Fibroblast of lung (primary cell): ENCODE results near the gene SYT14. TPM values are rescaled to one million over a fixed set of nuclear protein-coding genes. Genes with fewer than 3 reads are reported as not detected.

Experiments used
- DNase-seq, 2 donors: peaks; one replicate each; pipeline versions ENCODE4 v3.0.0 to v3.0.0-alpha.2; 2010; ENCODE audit warnings: low read depth in 2 of 2
- H2AFZ ChIP-seq: 2 replicates; pipeline ENCODE4 v1.5.1; 2012; ENCODE audit warnings: low read length, control low read depth, inconsistent platforms
- H3K27ac ChIP-seq: 2 replicates; pipeline ENCODE4 v1.5.1; 2011; ENCODE audit warnings: low read length, control low read depth; ENCODE audit not compliant: insufficient read depth
- H3K27me3 ChIP-seq: 2 replicates; pipeline ENCODE4 v1.5.1; 2011; ENCODE audit warnings: mild to moderate bottlenecking, low read length; ENCODE audit not compliant: control insufficient read depth, insufficient read depth
- H3K36me3 ChIP-seq: 2 replicates; pipeline ENCODE4 v1.5.1; 2011; ENCODE audit warnings: low read length; ENCODE audit not compliant: control insufficient read depth, insufficient read depth
- H3K4me1 ChIP-seq: 2 replicates; pipeline ENCODE4 v1.5.1; 2011; ENCODE audit warnings: low read length; ENCODE audit not compliant: control insufficient read depth, insufficient read depth; ENCODE audit errors: extremely low read depth
- H3K4me2 ChIP-seq: 2 replicates; pipeline ENCODE4 v1.5.1; 2011; ENCODE audit warnings: low read length, control low read depth; ENCODE audit not compliant: insufficient read depth; ENCODE audit errors: extremely low read depth
- H3K4me3 ChIP-seq, 4 experiments: fragments of 200-600 bp in 1 of 4; sonication (generic) in 1 of 4; replicated peaks in 1 of 4; 2 replicates each; pipeline ENCODE4 v1.5.1; 2011 to 2016; ENCODE audit warnings: low read length in 4 of 4, low read depth in 3 of 4, mild to moderate bottlenecking in 3 of 4, control low read depth in 2 of 4, inconsistent platforms in 1 of 4, mixed read lengths in 1 of 4; ENCODE audit not compliant: insufficient read depth in 1 of 4; ENCODE audit errors: control extremely low read depth in 1 of 4
- H3K79me2 ChIP-seq: 2 replicates; pipeline ENCODE4 v1.5.1; 2012; ENCODE audit warnings: mild to moderate bottlenecking, low read length, inconsistent platforms; ENCODE audit not compliant: control insufficient read depth, insufficient read depth
- H3K9ac ChIP-seq: 2 replicates; pipeline ENCODE4 v1.5.1; 2011; ENCODE audit warnings: mild to moderate bottlenecking, low read length, control low read depth; ENCODE audit not compliant: insufficient read depth
- H3K9me3 ChIP-seq: 2 replicates; pipeline ENCODE4 v1.5.1; 2012; ENCODE audit warnings: low read depth, low read length; ENCODE audit not compliant: control insufficient read depth, insufficient read depth
- H4K20me1 ChIP-seq: 2 replicates; pipeline ENCODE4 v1.5.1; 2011; ENCODE audit warnings: low read length; ENCODE audit not compliant: control insufficient read depth, insufficient read depth; ENCODE audit errors: extremely low read depth
- CTCF ChIP-seq, 2 donors: IDR thresholded peaks in 1 of 2; conservative IDR thresholded peaks in 1 of 2; 1 replicate in 1 of 2; 2 replicates in 1 of 2; pipeline ENCODE4 v1.5.1; 2011 to 2012; ENCODE audit warnings: low read length in 2 of 2, control low read depth in 1 of 2, inconsistent platforms in 1 of 2, low read depth in 1 of 2, mild to moderate bottlenecking in 1 of 2
- EZH2 ChIP-seq: IDR thresholded peaks from 2 replicates; pipeline ENCODE4 v1.5.1; 2012; ENCODE audit warnings: low read length, control low read depth, mild to moderate bottlenecking; ENCODE audit errors: missing control alignments
- polyA plus RNA-seq, 2 donors: library from polyadenylated mRNA; depleted of rRNA in 1 of 2; stranded (reverse) in 1 of 2; unstranded in 1 of 2; fragments of >200 nt; gene quantifications; 2 replicates each; pipeline ENCODE4 v1.2.1, GENCODE V29; 2011 to 2012; ENCODE audit warnings: missing spikeins in 1 of 2
- total RNA-seq: library from RNA; depleted of rRNA; stranded (reverse); fragments of >200 nt; gene quantifications from 2 replicates; pipeline ENCODE4 v1.2.1, GENCODE V29; 2014

Gene SYT14
- total and polyA plus RNA-seq, 2 donors (not counting 1 experiment from before 2014, with no cell fraction given), result 0.84 to 0.99 TPM

- H3K9me3 ChIP-seq, result no peaks in the 10 kb centered on the region
- no peak overlapping the region for H3K9ac ChIP-seq
- DNase-seq, result no peak
- H3K36me3 ChIP-seq, result no peaks in the 10 kb centered on the region
- no peaks in the 10 kb centered on the region for H4K20me1 ChIP-seq
- H3K4me2 ChIP-seq, result no peak overlapping the region
- no peaks in the 10 kb centered on the region for H3K4me1 ChIP-seq
- TF ChIP-seq CTCF (conservative IDR thresholded peaks at IDR 0.05 in 1 of 2, IDR thresholded peaks at IDR 0.05 in 1 of 2; ENCODE audit: low read depth in 1 of 2, low read length in 2 of 2), result no peak
- TF ChIP-seq EZH2, result no peak
- no peak overlapping the region for H2AFZ ChIP-seq
- no peaks in the 10 kb centered on the region for H3K79me2 ChIP-seq
- H3K27ac ChIP-seq, result no peak overlapping the region
- no peak overlapping the region for H3K4me3 ChIP-seq
- no peaks in the 10 kb centered on the region for H3K27me3 ChIP-seq
Measured at GRCh38 chr1:210129759-210130158, 191.7 kb downstream of the SYT14 start.

- peak; percentile 27 to 55 for DNase-seq
- Histone ChIP-seq H3K4me2 (no peak overlapping the region), H3K4me1 (no peaks in the 10 kb centered on the region), H3K27me3 (no peaks in the 10 kb centered on the region), H3K9ac (no peak overlapping the region), H2AFZ (no peak overlapping the region), H4K20me1 (no peaks in the 10 kb centered on the region), H3K27ac (no peak overlapping the region), H3K36me3 (no peaks in the 10 kb centered on the region), H3K9me3 (no peaks in the 10 kb centered on the region), H3K4me3 (no peak overlapping the region), H3K79me2 (no peaks in the 10 kb centered on the region)
- TF ChIP-seq EZH2, result no peak
- no peak for TF ChIP-seq CTCF (conservative IDR thresholded peaks at IDR 0.05 in 1 of 2, IDR thresholded peaks at IDR 0.05 in 1 of 2; ENCODE audit: low read depth in 1 of 2, low read length in 2 of 2)
Measured at GRCh38 chr1:210132582-210132981, 194.6 kb downstream of the SYT14 start.

- DNase-seq, result peak; percentile 63 to 79
Measured at GRCh38 chr1:210143465-210144062, 205.5 kb downstream of the SYT14 start.

More at GRCh38 chr1:210143465-210144062, 205.5 kb downstream of the SYT14 start:
- H3K79me2 ChIP-seq, result no peaks in the 10 kb centered on the region
- H3K4me1 ChIP-seq, result no peaks in the 10 kb centered on the region
- H3K36me3 ChIP-seq, result no peaks in the 10 kb centered on the region
- no peaks in the 10 kb centered on the region for H3K27me3 ChIP-seq
- no peak overlapping the region for H3K27ac ChIP-seq
- no peak overlapping the region for H3K9ac ChIP-seq
- no peak overlapping the region for H3K4me2 ChIP-seq
- H4K20me1 ChIP-seq, result no peaks in the 10 kb centered on the region
- no peaks in the 10 kb centered on the region for H3K9me3 ChIP-seq
- peak; percentile 51 to 63 for TF ChIP-seq CTCF (conservative IDR thresholded peaks at IDR 0.05 in 1 of 2, IDR thresholded peaks at IDR 0.05 in 1 of 2; ENCODE audit: low read depth in 1 of 2, low read length in 2 of 2)
- no peak for TF ChIP-seq EZH2
- no peak overlapping the region for H3K4me3 ChIP-seq
- H2AFZ ChIP-seq, result no peak overlapping the region
